Measurements from ENCODE around the gene TMEM218.

- TF ChIP-seq CTCF (IDR thresholded peaks at IDR 0.05; ENCODE audit: insufficient read depth, low read depth, low read length): no peak
- no peak for TF ChIP-seq EZH2 (IDR thresholded peaks at IDR 0.05; ENCODE audit: insufficient read depth, low read length)
Measured at GRCh38 chr11:125100136-125100535, 11.3 kb downstream of the TMEM218 start.
